Stimulated activated CD8-positive, alpha-beta memory T cell treated with anti-CD3 and anti-CD28 coated beads, Interleukin-2, amount 100 ng/mL, for 1 hour (primary cell): Measurements from ENCODE around the gene COPS8.
A peak's percentile ranks its signal among the peaks of the same experiment; 100 is the strongest.

Experiments
- DNase-seq, 2 donors: peaks; one replicate each; pipeline ENCODE4 v3.0.0-alpha.2; 2020; ENCODE audit warnings: low read depth in 2 of 2

Gene COPS8

GRCh38 chr2:237064203-237065070, 21.3 kb upstream of the COPS8 start:
- no peak for DNase-seq

DNA sequence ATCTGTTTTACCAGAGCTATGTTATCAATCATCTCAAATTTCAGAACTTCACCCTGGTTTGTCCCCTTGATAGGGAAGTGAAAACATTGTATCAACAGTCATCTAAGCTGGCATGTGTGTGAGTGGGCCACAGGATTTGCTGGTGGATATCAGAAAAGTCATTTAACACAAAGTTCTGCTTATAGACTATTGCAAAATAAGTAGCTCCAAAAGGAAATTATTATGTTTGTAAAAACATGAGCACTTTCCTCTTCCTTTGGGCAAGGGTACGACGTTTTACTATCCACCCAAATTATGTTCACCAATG, 20.7 kb upstream of the COPS8 start:
- DNase-seq, result no peak

DNA sequence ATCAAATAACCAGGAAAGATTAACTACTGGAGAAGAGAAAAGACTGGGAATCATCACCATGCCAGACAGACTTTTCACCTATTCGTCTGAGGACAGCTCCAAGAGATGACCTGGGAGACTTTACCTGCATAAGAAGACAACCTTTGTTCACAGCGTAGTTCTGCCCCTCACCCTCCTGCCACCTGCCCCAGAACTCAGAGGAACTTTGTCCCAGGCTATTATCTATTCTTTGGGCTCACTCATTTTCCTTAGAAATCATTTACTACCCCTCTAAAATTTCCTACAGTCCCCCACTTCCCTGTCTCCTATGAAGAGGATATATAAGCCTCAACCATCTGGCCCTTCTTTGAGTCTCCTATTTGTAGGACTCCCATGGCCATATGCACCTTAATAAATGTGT, 19.3 kb upstream of the COPS8 start:
- no peak for DNase-seq

GRCh38 chr2:237068005-237068576, 17.6 kb upstream of the COPS8 start:
- DNase-seq, result no peak

GRCh38 chr2:237072067-237072931, 13.4 kb upstream of the COPS8 start:
- DNase-seq, result peak; percentile 44 to 59

- no peak for DNase-seq
Measured at GRCh38 chr2:237073552-237073951, 12.1 kb upstream of the COPS8 start.

DNA sequence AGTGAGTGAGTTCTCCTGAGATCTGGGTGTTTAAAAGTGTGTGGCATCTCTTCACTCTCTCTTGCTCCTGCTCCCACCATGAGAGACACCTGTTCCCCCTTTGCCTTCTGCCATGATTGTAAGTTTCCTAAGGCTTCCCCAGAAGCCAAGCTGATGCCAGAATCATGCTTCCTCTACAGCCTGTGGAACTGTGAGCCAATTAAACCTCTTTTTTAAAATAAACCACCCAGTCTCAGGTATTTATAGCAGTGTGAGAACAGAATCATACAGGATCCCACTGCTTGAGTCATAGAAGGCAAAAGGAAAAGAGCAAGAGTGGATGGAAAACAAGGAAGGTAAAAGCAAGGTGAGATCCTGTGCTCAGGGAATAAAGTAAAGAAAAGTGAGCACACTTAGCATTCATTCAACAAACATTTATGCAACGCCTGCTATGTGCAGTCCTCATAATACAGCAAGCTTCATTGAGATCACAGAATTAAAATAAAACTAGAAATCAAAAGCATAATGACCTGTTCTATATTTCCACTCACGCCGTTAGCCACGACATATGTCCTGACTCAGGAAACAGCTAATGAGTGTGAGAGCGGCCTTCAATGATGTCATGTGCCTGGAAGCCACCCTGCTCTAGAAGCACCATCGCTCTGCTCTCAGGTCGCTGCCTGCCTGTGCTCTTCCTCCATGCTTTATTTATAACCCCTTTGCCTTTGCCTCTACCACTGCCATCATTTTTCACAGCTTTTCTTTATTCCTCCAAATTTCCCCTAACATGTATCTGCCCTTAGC, 11.3 kb upstream of the COPS8 start:
- DNase-seq, result no peak

DNA sequence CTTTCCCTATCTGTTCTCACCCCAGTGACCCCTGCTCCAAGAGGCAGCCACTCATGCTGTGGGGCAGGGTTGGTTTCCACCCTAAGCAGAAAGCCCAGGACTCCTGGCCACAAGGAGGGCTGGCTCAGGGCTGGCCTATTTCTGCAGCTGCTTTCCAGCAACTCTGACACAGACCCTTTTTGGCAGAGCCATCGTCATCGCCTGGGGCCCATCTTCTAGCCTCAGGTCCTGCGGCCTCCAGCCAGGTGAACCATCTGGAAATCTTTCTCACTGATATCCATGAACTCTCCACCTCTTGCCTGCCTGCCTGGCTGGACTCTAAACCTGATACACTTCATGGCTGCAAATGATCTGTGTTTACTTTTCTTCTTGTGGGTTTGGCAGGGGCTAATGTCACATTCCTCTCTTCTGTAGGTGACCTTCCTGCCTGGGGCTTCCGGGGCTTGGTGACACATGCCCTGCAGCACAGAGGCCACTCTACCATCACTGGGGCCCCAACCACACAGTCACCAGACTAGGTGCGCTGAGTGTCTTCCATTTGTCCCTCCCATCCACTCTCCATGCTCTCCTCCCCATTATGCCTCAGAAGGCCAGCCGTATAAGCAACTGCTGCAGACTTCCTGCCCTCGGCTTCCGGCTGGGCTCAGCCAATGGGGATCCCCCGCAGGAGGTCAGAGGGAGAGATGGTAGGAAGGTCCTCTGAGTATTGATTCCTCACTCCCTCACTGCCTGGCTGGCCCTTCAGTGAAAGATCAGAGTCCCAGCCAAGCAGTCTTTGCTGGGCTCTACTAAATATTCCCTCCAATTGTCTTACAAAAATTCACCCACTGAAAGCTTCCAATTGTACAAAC, 9.7 kb upstream of the COPS8 start:
- DNase-seq, result no peak

GRCh38 chr2:237081596-237081995, 4.1 kb upstream of the COPS8 start:
- no peak for DNase-seq

GRCh38 chr2:237083026-237083425, 2.7 kb upstream of the COPS8 start:
- no peak for DNase-seq

DNA sequence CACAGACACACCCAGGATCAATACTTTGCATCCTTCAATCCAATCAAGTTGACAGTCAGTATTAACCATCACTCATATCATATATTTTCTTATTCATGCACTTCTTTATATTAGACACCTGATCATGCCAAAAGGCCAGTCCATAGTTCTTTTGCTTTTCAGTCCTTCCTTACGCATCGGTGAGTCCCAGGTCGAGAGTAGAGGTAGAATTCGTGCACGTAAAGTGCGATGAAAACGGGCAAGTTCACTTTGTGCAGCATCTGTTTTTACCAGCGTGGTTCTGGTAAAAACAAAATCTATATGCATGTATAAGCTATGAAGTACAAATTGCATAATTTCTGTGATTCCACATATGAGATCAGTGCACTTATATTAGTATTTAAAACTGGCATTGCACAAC, 1.2 kb upstream of the COPS8 start:
- DNase-seq, result no peak

DNA sequence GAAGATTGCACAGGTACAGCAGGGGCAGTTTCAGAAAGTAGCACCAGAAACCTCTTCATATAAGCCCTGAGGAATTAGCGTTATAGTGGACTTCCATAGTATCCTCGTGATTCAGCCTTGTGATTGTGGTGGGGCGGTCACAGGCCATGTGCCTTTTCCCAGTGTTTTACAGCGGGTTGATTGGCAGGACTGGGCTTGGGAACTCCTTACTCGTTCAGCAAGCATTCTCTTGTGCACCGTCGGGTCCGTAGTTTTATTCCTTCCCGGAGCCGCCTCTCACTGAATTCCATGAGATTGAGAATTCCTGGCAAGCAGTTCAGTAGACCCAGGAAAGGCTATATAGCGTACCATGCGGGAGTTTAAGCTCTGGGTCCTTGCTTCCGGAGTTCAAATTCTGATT, 5.2 kb downstream of the COPS8 start:
- no peak for DNase-seq

DNA sequence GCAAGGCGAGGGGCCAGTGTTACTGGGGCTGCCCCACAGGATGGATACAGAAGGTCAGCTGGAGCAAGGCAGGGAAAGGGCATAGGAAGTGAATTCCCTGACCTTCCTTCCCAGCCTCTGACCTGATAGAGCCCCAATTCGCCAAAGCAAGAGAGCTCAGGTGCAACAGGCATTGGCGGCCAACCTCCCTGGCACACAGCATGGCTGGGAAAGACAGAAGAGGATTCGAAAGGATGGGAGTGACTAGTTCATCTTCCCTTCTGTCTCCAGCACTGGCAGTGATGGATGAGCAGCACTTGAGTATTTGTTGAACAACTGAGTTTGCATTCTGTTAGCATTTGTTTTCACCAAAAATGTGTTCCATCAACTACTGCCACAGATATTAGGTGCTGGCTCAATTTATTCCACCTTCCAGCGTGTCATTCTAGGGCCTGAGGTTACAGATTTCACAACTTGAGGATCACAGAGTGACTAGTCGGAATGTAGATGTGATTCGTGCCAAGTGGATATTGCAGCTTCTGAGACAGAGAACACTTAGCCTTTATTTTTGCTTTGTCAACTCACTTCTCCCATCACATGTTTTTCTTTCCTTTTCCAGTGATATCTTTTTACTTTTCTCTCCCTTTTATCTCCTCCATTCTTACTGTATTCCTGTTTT, 6.2 kb downstream of the COPS8 start:
- DNase-seq, result no peak

- no peak for DNase-seq
Measured at GRCh38 chr2:237092506-237092905, 6.8 kb downstream of the COPS8 start.

GRCh38 chr2:237092920-237093781, 7.5 kb downstream of the COPS8 start:
- DNase-seq, result no peak

DNA sequence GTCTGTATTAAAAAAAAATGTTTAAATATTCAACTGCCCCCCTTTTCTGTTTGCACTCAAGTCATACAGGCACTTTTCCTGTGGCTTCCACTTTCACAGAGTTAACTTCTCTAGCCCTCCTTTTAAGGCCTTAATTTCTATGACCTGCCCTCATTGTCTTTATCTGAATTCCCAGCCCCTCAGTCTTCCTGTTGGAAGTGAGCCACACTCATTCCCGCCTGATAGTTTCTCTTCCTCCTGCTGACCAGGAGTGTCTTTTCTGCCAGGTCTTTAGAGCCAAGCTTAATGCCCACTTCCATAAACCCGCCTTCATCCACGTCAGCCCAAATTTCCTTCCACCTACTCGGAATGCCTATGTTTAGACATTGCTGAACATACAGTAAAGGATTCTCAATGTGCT, 10.5 kb downstream of the COPS8 start:
- no peak for DNase-seq

DNA sequence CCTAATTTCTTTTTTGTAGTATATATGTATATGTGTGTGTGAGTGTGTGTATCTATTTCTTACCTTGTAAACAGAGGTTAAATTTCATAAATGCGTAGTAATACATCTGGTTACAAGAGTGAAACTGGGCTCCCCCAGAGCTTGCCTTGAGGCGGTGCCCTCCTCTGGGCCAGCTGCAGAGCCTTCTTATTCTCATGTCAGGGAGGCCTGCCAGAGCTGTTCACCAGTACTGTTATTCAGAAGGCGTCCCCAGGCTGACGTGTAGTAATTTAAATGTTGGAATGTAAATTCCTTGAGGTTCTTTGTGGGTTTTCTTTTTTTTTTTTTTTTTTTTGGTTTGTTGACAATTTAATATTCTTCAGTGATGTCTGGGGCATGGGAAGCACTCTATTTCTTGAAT, 11.2 kb downstream of the COPS8 start:
- DNase-seq, result no peak

- no peak for DNase-seq
Measured at GRCh38 chr2:237097326-237097910, 11.7 kb downstream of the COPS8 start.
